H1 (cell line): ENCODE data around the gene GRM8. TPM values are rescaled to one million over a fixed set of nuclear protein-coding genes. Genes with fewer than 3 reads are reported as not detected.

Experiments
- CTCF ChIA-PET: fragments of 300-600 bp; sonication (Branson Sonifier 250); formaldehyde crosslinking; loops from one replicate; lab custom pipeline; 2021; ENCODE audit not compliant: partially characterized antibody; lab: Charles Lee
- POLR2A ChIA-PET: fragments of 300-600 bp; sonication (Branson Sonifier 250); formaldehyde crosslinking; loops from one replicate; lab custom pipeline; 2021; ENCODE audit warnings: inconsistent platforms; ENCODE audit not compliant: partially characterized antibody; lab: Charles Lee
- DNase-seq, 2 experiments: peaks; one replicate each; pipeline versions ENCODE4 v3.0.0 to v3.0.0-alpha.2; 2010 to 2022; ENCODE audit warnings: low spot score in 2 of 2, low read depth in 1 of 2, mixed read lengths in 1 of 2
- FAIRE-seq: peaks from 2 replicates; lab custom pipeline; 2011; peaks lifted over from hg19 to GRCh38; lab: Jason Lieb, UNC
- H2AFZ ChIP-seq: 2 replicates; pipeline ENCODE4 v1.8.1; 2012; ENCODE audit warnings: low read length, inconsistent platforms
- H2AK5ac ChIP-seq: 2 replicates; pipeline ENCODE4 v1.6.1; 2013; ENCODE audit warnings: low read depth, low read length
- H2BK120ac ChIP-seq: replicated peaks from 2 replicates; pipeline ENCODE3; 2013; ENCODE audit warnings: low read depth, low read length, inconsistent platforms
- H2BK12ac ChIP-seq: 2 replicates; pipeline ENCODE4 v1.6.1; 2013; ENCODE audit warnings: low read depth, low read length
- H2BK15ac ChIP-seq: 2 replicates; pipeline ENCODE4 v1.6.1; 2013; ENCODE audit warnings: low read length
- H2BK20ac ChIP-seq: 2 replicates; pipeline ENCODE4 v1.6.1; 2013; ENCODE audit warnings: low read length
- H2BK5ac ChIP-seq: 2 replicates; pipeline ENCODE4 v1.6.1; 2013; ENCODE audit warnings: low read depth, low read length
- H3K14ac ChIP-seq: 2 replicates; pipeline ENCODE4 v1.6.1; 2013; ENCODE audit warnings: inconsistent platforms; ENCODE audit not compliant: insufficient read length
- H3K18ac ChIP-seq: 2 replicates; pipeline ENCODE4 v1.6.1; 2013; ENCODE audit warnings: low read length; ENCODE audit errors: extremely low read depth
- H3K23ac ChIP-seq: 2 replicates; pipeline ENCODE4 v1.6.1; 2013; ENCODE audit warnings: inconsistent platforms; ENCODE audit not compliant: insufficient read length
- H3K23me2 ChIP-seq: 2 replicates; pipeline ENCODE4 v1.6.1; 2013; ENCODE audit warnings: low read depth, low read length
- H3K27ac ChIP-seq: 2 replicates; pipeline ENCODE4 v1.6.1; 2011; ENCODE audit warnings: low read depth, low read length, inconsistent platforms
- H3K27me3 ChIP-seq, 4 experiments: replicated peaks in 1 of 4; 1 replicate in 1 of 4; 2 replicates in 3 of 4; pipeline versions ENCODE4 v1.6.1 to v1.8.1; 2011 to 2013; ENCODE audit warnings: low read length in 3 of 4, mild to moderate bottlenecking in 3 of 4, inconsistent platforms in 2 of 4, mixed read lengths in 2 of 4, moderate library complexity in 1 of 4; ENCODE audit not compliant: control insufficient read depth in 3 of 4, insufficient read depth in 3 of 4; ENCODE audit errors: extremely low read depth in 1 of 4
- H3K36me3 ChIP-seq, 4 experiments: 2 replicates each; pipeline versions ENCODE4 v1.6.1 to v1.8.1; 2011 to 2013; ENCODE audit warnings: mild to moderate bottlenecking in 4 of 4, low read length in 3 of 4, moderate library complexity in 2 of 4, control low read depth in 1 of 4, inconsistent platforms in 1 of 4; ENCODE audit not compliant: insufficient read depth in 4 of 4, control insufficient read depth in 2 of 4
- H3K4ac ChIP-seq: replicated peaks from 2 replicates; pipeline ENCODE3; 2013; ENCODE audit warnings: low read length, low read depth, mixed read lengths, inconsistent platforms; ENCODE audit not compliant: insufficient read length
- H3K4me1 ChIP-seq, 4 experiments: replicated peaks in 1 of 4; 1 replicate in 1 of 4; 2 replicates in 3 of 4; pipeline versions ENCODE4 v1.6.1 to v1.8.1; 2011 to 2013; ENCODE audit warnings: low read length in 3 of 4, inconsistent platforms in 2 of 4, mixed read lengths in 1 of 4; ENCODE audit not compliant: insufficient read depth in 4 of 4, control insufficient read depth in 3 of 4
- H3K4me2 ChIP-seq, 2 experiments: 2 replicates each; pipeline versions ENCODE4 v1.6.1 to v1.8.1; 2011 to 2013; ENCODE audit warnings: low read depth in 2 of 2, low read length in 2 of 2, control low read depth in 1 of 2, inconsistent platforms in 1 of 2, mild to moderate bottlenecking in 1 of 2; ENCODE audit not compliant: insufficient read depth in 1 of 2
- H3K4me3 ChIP-seq, 4 experiments: fragments of 200-600, 300-600 bp in 1 of 4; sonication (generic), shearing (Covaris generic), sonication (Bioruptor Twin) in 1 of 4; 2 replicates each; pipeline versions ENCODE4 v1.5.1 to v1.8.1; 2011 to 2016; ENCODE audit warnings: low read length in 4 of 4, low read depth in 3 of 4, control low read depth in 2 of 4, inconsistent platforms in 2 of 4, mild to moderate bottlenecking in 2 of 4, mixed read lengths in 1 of 4, moderate library complexity in 1 of 4; ENCODE audit not compliant: insufficient read depth in 2 of 4; ENCODE audit errors: extremely low read depth in 1 of 4
- H3K56ac ChIP-seq: replicated peaks from 2 replicates; pipeline ENCODE3; 2013; ENCODE audit warnings: low read depth, mild to moderate bottlenecking, mixed read lengths, low read length, inconsistent platforms; ENCODE audit not compliant: insufficient read length
- H3K79me1 ChIP-seq: 2 replicates; pipeline ENCODE4 v1.6.1; 2013; ENCODE audit warnings: low read depth, low read length, control low read depth
- H3K79me2 ChIP-seq, 2 experiments: 2 replicates each; pipeline versions ENCODE4 v1.6.1 to v1.8.1; 2012 to 2013; ENCODE audit warnings: low read length in 2 of 2, mild to moderate bottlenecking in 2 of 2, inconsistent platforms in 1 of 2; ENCODE audit not compliant: insufficient read depth in 2 of 2, control insufficient read depth in 1 of 2
- H3K9ac ChIP-seq, 4 experiments: replicated peaks in 1 of 4; 1 replicate in 1 of 4; 2 replicates in 3 of 4; pipeline versions ENCODE4 v1.6.1 to v1.8.1; 2011 to 2013; ENCODE audit warnings: low read depth in 3 of 4, low read length in 3 of 4, control low read depth in 2 of 4, mild to moderate bottlenecking in 2 of 4, moderate library complexity in 2 of 4, inconsistent platforms in 1 of 4; ENCODE audit errors: extremely low read depth in 1 of 4
- H3K9me3 ChIP-seq, 2 experiments: 2 replicates each; pipeline versions ENCODE4 v1.6.1 to v1.8.1; 2012 to 2013; ENCODE audit warnings: mild to moderate bottlenecking in 2 of 2, moderate library complexity in 2 of 2, control low read depth in 1 of 2, inconsistent platforms in 1 of 2, low read depth in 1 of 2, low read length in 1 of 2, mixed read lengths in 1 of 2; ENCODE audit not compliant: insufficient read depth in 2 of 2
- H4K20me1 ChIP-seq, 2 experiments: replicated peaks in 1 of 2; 2 replicates each; pipeline versions ENCODE3 to v1.8.1; 2011 to 2013; ENCODE audit warnings: inconsistent platforms in 2 of 2, low read length in 2 of 2, mild to moderate bottlenecking in 1 of 2; ENCODE audit not compliant: insufficient read depth in 2 of 2, control insufficient read depth in 1 of 2
- H4K5ac ChIP-seq: 2 replicates; pipeline ENCODE4 v1.6.1; 2013; ENCODE audit warnings: low read length, low read depth, mixed read lengths, inconsistent platforms; ENCODE audit not compliant: insufficient read length
- H4K8ac ChIP-seq: 2 replicates; pipeline ENCODE4 v1.8.0; 2013; ENCODE audit warnings: mild to moderate bottlenecking, moderate library complexity, low read length, inconsistent platforms; ENCODE audit not compliant: insufficient read depth; ENCODE audit errors: extremely low read depth
- H4K91ac ChIP-seq: replicated peaks from 2 replicates; pipeline ENCODE3; 2013; ENCODE audit warnings: low read length, mixed read lengths, inconsistent platforms; ENCODE audit not compliant: insufficient read length
- SAP30 ChIP-seq: fragments of 300-600 bp; sonication (generic); IDR thresholded peaks from 2 replicates; pipeline ENCODE4 v1.7.1; 2012; ENCODE audit warnings: low read length, moderate library complexity, mild to moderate bottlenecking, inconsistent platforms; ENCODE audit not compliant: insufficient read depth, insufficient replicate concordance
- ZNF274 ChIP-seq: IDR thresholded peaks from 2 replicates; pipeline ENCODE4 v1.7.0; 2012; ENCODE audit warnings: low read length, borderline replicate concordance; ENCODE audit errors: extremely low read depth
- WGBS, 2 experiments: shearing (Covaris generic) in 1 of 2; methylation state at CpG; one replicate each; pipeline versions ENCODE4 v1.1.6 to v1.1.7; 2013 to 2015; ENCODE audit warnings: low lambda C conversion rate in 2 of 2, mixed read lengths in 2 of 2, inconsistent platforms in 1 of 2, low coverage in 1 of 2, missing lambda C conversion rate in 1 of 2; ENCODE audit not compliant: insufficient replicate concordance in 2 of 2, insufficient coverage in 1 of 2, insufficient read length in 1 of 2; ENCODE audit errors: extremely low coverage in 1 of 2, missing lambda C conversion rate in 1 of 2; 5-methylcytosine and 5-hydroxymethylcytosine counted together
- polyA plus RNA-seq, 7 experiments: library from polyadenylated mRNA; depleted of rRNA in 3 of 7; stranded (reverse) in 5 of 7; unstranded in 2 of 7; fragments of >200 nt in 5 of 7; fragments of 200-250 nt in 2 of 7; gene quantifications; 1 replicate in 5 of 7; 2 replicates in 1 of 7; 4 replicates in 1 of 7; pipeline versions ENCODE4 v1.2.1 to v1.2.3, GENCODE V29; 2011 to 2013; ENCODE audit warnings: missing spikeins in 2 of 7, mixed read lengths in 2 of 7
- total RNA-seq: library from RNA; stranded (reverse); fragmentation: NEBNext Ultra II Directional; extraction: Animal tissue kit (Norgen Biotek cat#: 25700); gene quantifications from 2 replicates; pipeline ENCODE4 v1.2.1, GENCODE V29; 2021

Gene GRM8
- total and polyA plus RNA-seq, 2 of the 8 experiments (the other 6 are each of a cell fraction or from before 2014, with no cell fraction given): 2.6 to 2.8 TPM

GRCh38 chr7:126698446-126698845 lies 554.3 kb downstream of the GRM8 start:
- H4K20me1 ChIP-seq: no peaks in the 10 kb centered on the region
- POLR2A ChIA-PET: no interaction called here
- no peak for TF ChIP-seq SAP30
- TF ChIP-seq ZNF274: no peak

More at GRCh38 chr7:126698446-126698845, 554.3 kb downstream of the GRM8 start:
- Histone ChIP-seq H2BK15ac (no peak overlapping the region), H2BK120ac (no peak overlapping the region), H2BK5ac (no peak overlapping the region), H2BK20ac (no peak overlapping the region), H3K56ac (no peak overlapping the region), H3K79me1 (no peaks in the 10 kb centered on the region), H4K5ac (no peak overlapping the region), H4K8ac (no peak overlapping the region), H3K9me3 (no peaks in the 10 kb centered on the region), H3K23ac (no peak overlapping the region), H3K27me3 (no peaks in the 10 kb centered on the region), H3K18ac (no peak overlapping the region), H3K14ac (no peak overlapping the region), H3K4me3 (no peak overlapping the region), H3K4me2 (no peak overlapping the region), H3K79me2 (no peaks in the 10 kb centered on the region), H3K23me2 (no peaks in the 10 kb centered on the region), H4K91ac (no peak overlapping the region), H2AFZ (no peak overlapping the region), H2BK12ac (no peak overlapping the region), H3K9ac (no peak overlapping the region), H3K27ac (no peak overlapping the region), H3K36me3 (no peaks in the 10 kb centered on the region), H3K4me1 (peaks cover 0 to 2% (median 0%) of the 10 kb centered on the region in 4 experiments; a peak in 2 of 7 replicates), H3K4ac (no peak overlapping the region), H2AK5ac (no peak overlapping the region)
- DNase-seq (no peak), FAIRE-seq (no peak)
- WGBS, 2 experiments: 89% methylated on average over 2 of the region's 2 CpGs; no CpG with 5 or more reads in 1 of the 2 experiments
- CTCF ChIA-PET: no interaction called here
